Measurements from ENCODE around the gene PHF1. TPM values are rescaled to one million over a fixed set of nuclear protein-coding genes. Genes with fewer than 3 reads are reported as not detected.

The PHF1 gene
- total RNA-seq, 4 donors from 2014 or later, result 75.3 to 109 (median 88.5) TPM

GRCh38 chr6:33433001-33433543, 22.3 kb downstream of the PHF1 start:
- Histone ChIP-seq H3K27ac (no peak overlapping the region), H3K9me3 (no peaks in the 10 kb centered on the region), H3K36me3 (peaks cover 20% of the 10 kb centered on the region in 2 donors), H3K27me3 (no peaks in the 10 kb centered on the region), H3K4me3 (replicated peaks in 1 of 3) (no peak overlapping the region), H3K4me1 (peaks cover 6 to 11% of the 10 kb centered on the region in 2 donors)
- TF ChIP-seq POLR2A (IDR thresholded peaks at IDR 0.05) (no peak), CTCF (IDR thresholded peaks at IDR 0.05) (no peak)
- no peak for DNase-seq
- intact Hi-C loops (cut with DNase I), result no loop called here
- WGBS, 2 donors, result 100% methylated on average over 1 of the region's 1 CpG

- DNase-seq, result no peak
- intact Hi-C loops (cut with DNase I), result no loop called here
- H3K36me3 ChIP-seq, result peaks cover 20 to 24% of the 10 kb centered on the region in 2 donors
- no peak overlapping the region for H3K27ac ChIP-seq
- TF ChIP-seq POLR2A (IDR thresholded peaks at IDR 0.05) (no peak), CTCF (IDR thresholded peaks at IDR 0.05) (no peak)
- WGBS, 2 donors, result 42 to 51% methylated on average over 13 to 15 of the region's 17 CpGs
- H3K27me3 ChIP-seq, result no peaks in the 10 kb centered on the region
- H3K4me3 ChIP-seq (replicated peaks in 1 of 3), result no peak overlapping the region
- no peaks in the 10 kb centered on the region for H3K9me3 ChIP-seq
- H3K4me1 ChIP-seq, result peaks cover 1 to 6% of the 10 kb centered on the region in 2 donors
Observed at GRCh38 chr6:33433544-33434191, 22.9 kb downstream of the PHF1 start.

GRCh38 chr6:33434961-33435360, 24.1 kb downstream of the PHF1 start:
- Histone ChIP-seq H3K4me3 (replicated peaks in 1 of 3) (no peak overlapping the region), H3K36me3 (peaks cover 20 to 24% of the 10 kb centered on the region in 2 donors), H3K9me3 (no peaks in the 10 kb centered on the region), H3K27me3 (no peaks in the 10 kb centered on the region), H3K27ac (no peak overlapping the region), H3K4me1 (peaks cover 0 to 5% of the 10 kb centered on the region in 2 donors)
- TF ChIP-seq CTCF (IDR thresholded peaks at IDR 0.05) (no peak), POLR2A (IDR thresholded peaks at IDR 0.05) (no peak)
- DNase-seq, result no peak
- intact Hi-C loops (cut with DNase I), result no loop called here
- WGBS, 2 donors, result 87 to 94% methylated on average over 4 of the region's 4 CpGs

GRCh38 chr6:33437666-33438065, 26.9 kb downstream of the PHF1 start:
- peaks cover 21 to 24% of the 10 kb centered on the region in 2 donors for H3K36me3 ChIP-seq
- DNase-seq, result no peak
- intact Hi-C loops (cut with DNase I), result no loop called here

More at GRCh38 chr6:33437666-33438065, 26.9 kb downstream of the PHF1 start:
- WGBS, 2 donors, result 94 to 98% methylated on average over 13 to 17 of the region's 18 CpGs
- Histone ChIP-seq H3K9me3 (no peaks in the 10 kb centered on the region), H3K27ac (no peak overlapping the region), H3K4me3 (replicated peaks in 1 of 3) (no peak overlapping the region), H3K4me1 (no peaks in the 10 kb centered on the region), H3K27me3 (no peaks in the 10 kb centered on the region)
- TF ChIP-seq CTCF (IDR thresholded peaks at IDR 0.05), result no peak
- no peak for TF ChIP-seq POLR2A (IDR thresholded peaks at IDR 0.05)
